Left ventricle myocardium inferior (tissue), 1 donor: ENCODE results near the gene CALHM1. TPM values are rescaled to one million over a fixed set of nuclear protein-coding genes. Genes with fewer than 3 reads are reported as not detected.
"Not testable (repeated sequence)": the region's sequence is repeated elsewhere in the genome, so short reads cannot be mapped to it uniquely, and the experiment has no call there.

Experiments
- DNase-seq: peaks from one replicate; pipeline ENCODE4 v3.0.0-alpha.2; 2020
- H3K27ac ChIP-seq: fragments of 200-600 bp; replicated peaks from 2 replicates; pipeline ENCODE4 v1.8.0; 2021
- H3K27me3 ChIP-seq: fragments of 200-600 bp; 2 replicates; pipeline ENCODE4 v1.8.0; 2021; ENCODE audit warnings: low read depth
- H3K36me3 ChIP-seq: fragments of 200-600 bp; 2 replicates; pipeline ENCODE4 v1.8.0; 2021
- H3K4me1 ChIP-seq: fragments of 200-600 bp; 2 replicates; pipeline ENCODE4 v1.8.0; 2021
- H3K4me3 ChIP-seq: fragments of 200-600 bp; 2 replicates; pipeline ENCODE4 v1.8.0; 2021; ENCODE audit warnings: mild to moderate bottlenecking, moderate library complexity
- H3K9me3 ChIP-seq: fragments of 200-600 bp; replicated peaks from 2 replicates; pipeline ENCODE4 v1.8.0; 2021
- CTCF ChIP-seq: fragments of 200-600 bp; IDR thresholded peaks from 2 replicates; pipeline ENCODE4 v1.8.0; 2021; ENCODE audit warnings: antibody characterized with exemption, mild to moderate bottlenecking, borderline replicate concordance
- intact Hi-C: fragments of 100-400 bp; cut with micrococcal nuclease; formaldehyde crosslinking; loops from one replicate; pipeline ENCODE4 v1.11.0; 2022
- long read RNA-seq: library from polyadenylated mRNA; unstranded; transcript quantifications from one replicate; pipeline ENCODE4 v2.0.0, GENCODE V29; 2021
- total RNA-seq: library from RNA; stranded (reverse); fragmentation: NEBNext Ultra II Directional; extraction: Animal tissue kit (Norgen Biotek cat#: 25700); gene quantifications from one replicate; pipeline ENCODE4 v1.2.1, GENCODE V29; 2021
- donor health status: DM: no; HTN: yes; CAD: no; lungs with severe emphysema.

CALHM1 gene, protein sequence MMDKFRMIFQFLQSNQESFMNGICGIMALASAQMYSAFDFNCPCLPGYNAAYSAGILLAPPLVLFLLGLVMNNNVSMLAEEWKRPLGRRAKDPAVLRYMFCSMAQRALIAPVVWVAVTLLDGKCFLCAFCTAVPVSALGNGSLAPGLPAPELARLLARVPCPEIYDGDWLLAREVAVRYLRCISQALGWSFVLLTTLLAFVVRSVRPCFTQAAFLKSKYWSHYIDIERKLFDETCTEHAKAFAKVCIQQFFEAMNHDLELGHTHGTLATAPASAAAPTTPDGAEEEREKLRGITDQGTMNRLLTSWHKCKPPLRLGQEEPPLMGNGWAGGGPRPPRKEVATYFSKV
- not detected for total RNA-seq
- long read RNA-seq: 0 reads

DNA sequence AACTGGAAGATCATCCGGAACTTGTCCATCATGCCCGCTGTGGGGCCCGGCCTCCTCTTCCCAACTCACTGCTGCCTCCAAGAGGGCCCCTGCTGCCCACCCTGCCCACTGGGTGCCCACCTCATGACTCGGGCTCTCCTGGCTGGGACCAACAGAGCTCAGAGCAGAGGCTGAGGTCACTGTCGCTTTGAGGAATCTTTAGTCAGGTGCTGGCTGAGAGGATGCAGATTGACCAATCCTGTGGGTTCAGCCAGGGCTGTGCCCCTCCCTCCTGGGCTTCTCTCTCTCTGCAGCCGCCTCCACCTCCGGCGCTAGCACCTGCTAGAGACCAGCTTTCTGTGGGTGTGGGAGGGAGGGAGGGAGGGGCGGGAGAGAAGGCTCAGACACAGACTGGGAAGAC is at the start of gene CALHM1:
Gene CALHM1, minus strand, starts transcription at position 181 of the 400 bp plus-strand sequence. Its CDS starts 149 bp downstream, at position 32.
- intact Hi-C loops: no loop called here
- Histone ChIP-seq H3K9me3 (no peaks in the 10 kb centered on the region), H3K27me3 (no peaks in the 10 kb centered on the region), H3K27ac (no peak within 1 kb of the TSS), H3K4me3 (no peak within 1 kb of the TSS), H3K36me3 (no peaks in the 10 kb centered on the region), H3K4me1 (no peaks in the 10 kb centered on the region)
- no peak for DNase-seq
- no peak for TF ChIP-seq CTCF

DNA sequence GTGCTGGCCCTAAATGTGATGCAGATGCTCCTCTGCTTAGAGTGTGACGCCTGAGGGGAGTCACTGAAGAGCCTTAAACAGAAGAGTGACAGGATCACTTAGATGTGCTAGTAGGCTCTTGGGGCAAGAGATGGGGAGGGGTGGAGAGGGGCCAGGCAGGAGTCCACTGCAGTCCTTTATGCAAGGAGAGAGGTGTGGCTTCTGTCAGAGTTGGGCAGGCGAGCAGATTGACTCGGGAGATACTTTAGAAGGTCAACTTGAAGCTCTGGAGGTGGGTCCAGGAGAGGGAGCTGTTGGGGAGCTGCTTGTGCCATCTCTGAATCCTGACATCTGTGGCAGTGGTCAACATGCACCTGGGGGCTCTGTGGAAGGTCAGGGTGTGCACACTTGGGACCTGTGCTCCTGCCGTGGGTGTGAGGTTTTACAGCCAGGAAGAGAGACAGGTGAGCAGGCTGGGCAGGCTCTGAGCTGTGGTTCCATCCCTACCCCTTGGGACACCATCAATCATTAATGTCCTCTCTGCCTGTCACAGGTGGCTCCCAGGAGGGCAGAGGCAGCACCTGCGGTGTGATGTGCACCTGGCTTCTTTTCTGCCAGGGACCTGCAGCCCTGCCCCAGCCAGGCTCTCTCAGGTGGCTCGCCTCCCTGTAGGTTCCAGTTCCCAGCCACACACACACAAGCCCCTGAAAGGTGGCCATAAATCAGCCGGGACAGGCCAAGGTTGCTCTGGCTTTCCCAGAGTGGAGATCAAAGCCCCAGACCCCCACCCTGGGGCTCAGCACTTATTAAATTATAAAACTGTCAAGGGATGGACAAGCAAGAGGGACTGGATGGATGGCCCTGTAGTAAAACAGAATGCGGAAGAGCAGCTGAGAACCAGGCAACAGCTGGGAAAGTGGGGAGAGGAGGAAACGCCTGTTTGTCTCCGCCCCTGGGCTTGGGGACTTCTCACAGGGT is 48.8 kb upstream of the CALHM1 start:
- TF ChIP-seq CTCF: no peak
- H3K27me3 ChIP-seq: peaks cover 8% of the 10 kb centered on the region
- H3K4me1 ChIP-seq: peaks cover 7% of the 10 kb centered on the region
- H3K27ac ChIP-seq: no peak overlapping the region
- DNase-seq: no peak
- no peak overlapping the region for H3K4me3 ChIP-seq
- no peaks in the 10 kb centered on the region for H3K9me3 ChIP-seq
- no peaks in the 10 kb centered on the region for H3K36me3 ChIP-seq
- intact Hi-C loops: no loop called here

GRCh38 chr10:103506061-103506460 is 47.4 kb upstream of the CALHM1 start:
- DNase-seq: no peak
- no peak for TF ChIP-seq CTCF
- no peak overlapping the region for H3K27ac ChIP-seq
- intact Hi-C loops: no loop called here
- H3K27me3 ChIP-seq: peaks cover 21% of the 10 kb centered on the region
- peaks cover 7% of the 10 kb centered on the region for H3K4me1 ChIP-seq
- no peaks in the 10 kb centered on the region for H3K36me3 ChIP-seq
- H3K4me3 ChIP-seq: no peak overlapping the region
- no peaks in the 10 kb centered on the region for H3K9me3 ChIP-seq

- H3K9me3 ChIP-seq: no peaks in the 10 kb centered on the region
- no peak overlapping the region for H3K4me3 ChIP-seq
- DNase-seq: no peak
- intact Hi-C loops: no loop called here
- no peak overlapping the region for H3K27ac ChIP-seq
- peaks cover 39% of the 10 kb centered on the region for H3K27me3 ChIP-seq
- no peak for TF ChIP-seq CTCF
- no peaks in the 10 kb centered on the region for H3K36me3 ChIP-seq
- peaks cover 7% of the 10 kb centered on the region for H3K4me1 ChIP-seq
Observed at GRCh38 chr10:103504181-103504783, 45.6 kb upstream of the CALHM1 start.

GRCh38 chr10:103503777-103504176 is 45.1 kb upstream of the CALHM1 start:
- H3K9me3 ChIP-seq, intact Hi-C loops, H3K4me3 ChIP-seq, H3K27ac ChIP-seq, H3K36me3 ChIP-seq, H3K4me1 ChIP-seq, DNase-seq: not testable (repeated sequence)
- peaks cover 44% of the 10 kb centered on the region for H3K27me3 ChIP-seq
